ENCODE measurements around the gene DNAH2. TPM values are rescaled to one million over a fixed set of nuclear protein-coding genes. Genes with fewer than 3 reads are reported as not detected.

The DNAH2 gene
- total and polyA plus RNA-seq, 2 of the 8 experiments (the other 6 are each of a cell fraction or from before 2014, with no cell fraction given), result 0.13 to 0.18 TPM

DNA sequence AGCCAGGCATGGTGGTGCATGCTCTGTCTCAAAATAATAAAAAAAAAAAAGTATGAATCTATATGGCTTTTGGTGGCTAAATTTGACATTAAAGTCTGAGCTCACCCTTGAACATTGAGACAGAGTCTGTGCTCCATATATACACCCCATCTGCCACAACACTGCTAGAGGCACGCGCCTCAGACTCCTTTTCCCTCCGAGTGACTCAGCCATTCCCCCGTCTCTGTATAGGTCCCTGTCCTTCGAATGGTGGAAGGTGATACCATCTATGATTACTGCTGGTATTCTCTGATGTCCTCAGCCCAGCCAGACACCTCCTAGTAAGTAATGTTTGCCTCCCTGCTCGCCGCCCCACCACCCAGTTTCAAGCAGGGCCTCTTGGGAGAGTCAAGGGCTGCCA is 17.0 kb upstream of the DNAH2 start:
- Histone ChIP-seq H3K4me1 (replicated peaks in 1 of 4; ENCODE audit: control insufficient read depth in 3 of 4, insufficient read depth in 4 of 4, low read length in 3 of 4) (peaks cover 2 to 15% (median 13%) of the 10 kb centered on the region in 4 experiments), H3K9ac (replicated peaks in 1 of 4; ENCODE audit: extremely low read depth in 1 of 4, low read depth in 3 of 4, low read length in 3 of 4) (no peak overlapping the region), H3K23me2 (ENCODE audit: low read depth, low read length) (peaks cover 11% of the 10 kb centered on the region; the same call in 1 of the 2 replicates), H2BK12ac (ENCODE audit: low read depth, low read length) (no peak overlapping the region), H3K4ac (replicated peaks; ENCODE audit: insufficient read length, low read depth, low read length) (no peak overlapping the region), H3K14ac (ENCODE audit: insufficient read length) (no peak overlapping the region), H2BK120ac (replicated peaks; ENCODE audit: low read depth, low read length) (no peak overlapping the region), H3K23ac (ENCODE audit: insufficient read length) (no peak overlapping the region), H2BK15ac (ENCODE audit: low read length) (no peak overlapping the region), H3K27me3 (replicated peaks in 1 of 4; ENCODE audit: control insufficient read depth in 3 of 4, extremely low read depth in 1 of 4, insufficient read depth in 3 of 4, low read length in 3 of 4) (peaks cover 0 to 3% (median 0%) of the 10 kb centered on the region in 4 experiments; a peak in 1 of 7 replicates), H3K27ac (ENCODE audit: low read depth, low read length) (no peak overlapping the region), H4K8ac (ENCODE audit: extremely low read depth, insufficient read depth, low read length) (no peak overlapping the region), H3K79me1 (ENCODE audit: low read depth, low read length) (no peaks in the 10 kb centered on the region), H3K18ac (ENCODE audit: extremely low read depth, low read length) (no peak overlapping the region), H4K5ac (ENCODE audit: insufficient read length, low read depth, low read length) (no peak overlapping the region), H3K4me3 (ENCODE audit: extremely low read depth in 1 of 4, insufficient read depth in 2 of 4, low read depth in 3 of 4, low read length in 4 of 4) (no peak overlapping the region), H2AFZ (ENCODE audit: low read length) (no peak overlapping the region), H3K9me3 (ENCODE audit: insufficient read depth in 2 of 2, low read depth in 1 of 2, low read length in 1 of 2) (no peaks in the 10 kb centered on the region), H2BK5ac (ENCODE audit: low read depth, low read length) (no peak overlapping the region), H3K79me2 (ENCODE audit: control insufficient read depth in 1 of 2, insufficient read depth in 2 of 2, low read length in 2 of 2) (no peaks in the 10 kb centered on the region), H2BK20ac (ENCODE audit: low read length) (no peak overlapping the region), H3K4me2 (ENCODE audit: insufficient read depth in 1 of 2, low read depth in 2 of 2, low read length in 2 of 2) (no peak overlapping the region), H4K91ac (replicated peaks; ENCODE audit: insufficient read length, low read length) (no peak overlapping the region), H3K56ac (replicated peaks; ENCODE audit: insufficient read length, low read depth, low read length) (no peak overlapping the region), H3K36me3 (ENCODE audit: control insufficient read depth in 2 of 4, insufficient read depth in 4 of 4, low read length in 3 of 4) (peaks cover under 1 to 5% (median 2%) of the 10 kb centered on the region in 4 experiments; a peak in 4 of 8 replicates), H4K20me1 (replicated peaks in 1 of 2; ENCODE audit: control insufficient read depth in 1 of 2, insufficient read depth in 2 of 2, low read length in 2 of 2) (peaks cover 2 to 3% of the 10 kb centered on the region in 2 experiments), H2AK5ac (ENCODE audit: low read depth, low read length) (no peak overlapping the region)
- no peak for DNase-seq (ENCODE audit: low read depth in 1 of 2, low spot score in 2 of 2)
- WGBS, 2 experiments (ENCODE audit: extremely low coverage in 1 of 2, insufficient coverage in 1 of 2, insufficient read length in 1 of 2, insufficient replicate concordance in 2 of 2, low coverage in 1 of 2, low lambda C conversion rate in 2 of 2, missing lambda C conversion rate in 1 of 2), result 95% methylated on average over 7 of the region's 7 CpGs; no CpG with 5 or more reads in 1 of the 2 experiments
- ChIA-PET CTCF (ENCODE audit: partially characterized antibody) (interaction anchor here (0.8 to 9.2 kb wide), 2 partner anchors 12 to 143 kb away, joined by 3 to 85 read pairs; partner anchors contain the start of genes TP53 and WRAP53), POLR2A (ENCODE audit: partially characterized antibody) (interaction anchor here (0.6 to 11.4 kb wide), 2 partner anchors 13 to 16 kb away, joined by 3 to 186 read pairs; partner anchors contain the start of genes TP53 and WRAP53)
- no peak for TF ChIP-seq EP300 (IDR thresholded peaks at IDR 0.05; ENCODE audit: borderline replicate concordance in 1 of 2, low read depth in 2 of 2, low read length in 2 of 2)
- FAIRE-seq, result no peak
